ENCODE results near the gene ACOX2. TPM values are rescaled to one million over a fixed set of nuclear protein-coding genes. Genes with fewer than 3 reads are reported as not detected.

ACOX2 gene
- total and polyA plus RNA-seq, 2 experiments from 2014 or later, result 7.5 to 23.6 TPM

GRCh38 chr3:58573640-58574039, 36.6 kb upstream of the ACOX2 start:
- TF ChIP-seq EZH2phosphoT487 (IDR thresholded peaks at IDR 0.05; ENCODE audit: insufficient read depth, low read depth) (no peak), EZH2 (IDR thresholded peaks at IDR 0.05; ENCODE audit: insufficient read depth, poor library complexity, severe bottlenecking) (no peak)
- 0 out of 2 replicates have a peak, but pooled peaks cover 4% of the 10 kb centered on the region for H3K4me1 ChIP-seq (ENCODE audit: insufficient read depth)
- no peaks in the 10 kb centered on the region for H3F3A ChIP-seq (ENCODE audit: insufficient read depth)
- H3K9me2 ChIP-seq (ENCODE audit: insufficient read depth), result no peaks in the 10 kb centered on the region
- H3K9ac ChIP-seq, result no peak overlapping the region
- H3K4me3 ChIP-seq, result no peak overlapping the region
- peak; percentile 19 for DNase-seq
- 22 to 25% methylated on average over 6 of the region's 6 CpGs for WGBS, 2 experiments (ENCODE audit: low coverage in 1 of 2, low lambda C conversion rate in 2 of 2, missing lambda C conversion rate in 2 of 2)
- H3K4me2 ChIP-seq (ENCODE audit: unreplicated experiment), result no peak overlapping the region
- in situ Hi-C loops (cut with MboI), result no loop called here
- H2AFZ ChIP-seq, result no peak overlapping the region
- H3K36me3 ChIP-seq (ENCODE audit: low read depth), result no peaks in the 10 kb centered on the region
- H3K79me2 ChIP-seq (ENCODE audit: insufficient read depth), result no peaks in the 10 kb centered on the region
- H3K27ac ChIP-seq, result no peak overlapping the region
- H3K9me3 ChIP-seq (ENCODE audit: low read depth), result no peaks in the 10 kb centered on the region
- H3K27me3 ChIP-seq (replicated peaks; ENCODE audit: insufficient read depth), result no peaks in the 10 kb centered on the region
- no peaks in the 10 kb centered on the region for H4K20me1 ChIP-seq (ENCODE audit: insufficient read depth)

- Histone ChIP-seq H3K27ac (no peak overlapping the region), H3K4me2 (ENCODE audit: unreplicated experiment) (no peak overlapping the region), H3K4me3 (no peak overlapping the region), H3K36me3 (ENCODE audit: low read depth) (no peaks in the 10 kb centered on the region), H3K9ac (no peak overlapping the region), H3K79me2 (ENCODE audit: insufficient read depth) (no peaks in the 10 kb centered on the region), H2AFZ (no peak overlapping the region), H3K27me3 (replicated peaks; ENCODE audit: insufficient read depth) (no peaks in the 10 kb centered on the region), H4K20me1 (ENCODE audit: insufficient read depth) (no peaks in the 10 kb centered on the region), H3K4me1 (ENCODE audit: insufficient read depth) (0 out of 2 replicates have a peak, but pooled peaks cover 3% of the 10 kb centered on the region), H3K9me2 (ENCODE audit: insufficient read depth) (no peaks in the 10 kb centered on the region), H3K9me3 (ENCODE audit: low read depth) (no peaks in the 10 kb centered on the region), H3F3A (ENCODE audit: insufficient read depth) (no peaks in the 10 kb centered on the region)
- TF ChIP-seq EZH2 (IDR thresholded peaks at IDR 0.05; ENCODE audit: insufficient read depth, poor library complexity, severe bottlenecking) (no peak), EZH2phosphoT487 (IDR thresholded peaks at IDR 0.05; ENCODE audit: insufficient read depth, low read depth) (no peak)
- 95 to 98% methylated on average over 7 of the region's 7 CpGs for WGBS, 2 experiments (ENCODE audit: low coverage in 1 of 2, low lambda C conversion rate in 2 of 2, missing lambda C conversion rate in 2 of 2)
- no peak for DNase-seq
- in situ Hi-C loops (cut with MboI), result no loop called here
Observed at GRCh38 chr3:58572634-58573230, 35.7 kb upstream of the ACOX2 start.

- DNase-seq, result no peak
- H2AFZ ChIP-seq, result no peak overlapping the region
- H3K27ac ChIP-seq, result no peak overlapping the region
- no peaks in the 10 kb centered on the region for H4K20me1 ChIP-seq (ENCODE audit: insufficient read depth)
- H3K4me2 ChIP-seq (ENCODE audit: unreplicated experiment), result no peak overlapping the region
- H3K9ac ChIP-seq, result no peak overlapping the region
- H3K36me3 ChIP-seq (ENCODE audit: low read depth), result no peaks in the 10 kb centered on the region
- no peaks in the 10 kb centered on the region for H3K79me2 ChIP-seq (ENCODE audit: insufficient read depth)
- no peaks in the 10 kb centered on the region for H3K4me1 ChIP-seq (ENCODE audit: insufficient read depth)
- no peak for TF ChIP-seq EZH2phosphoT487 (IDR thresholded peaks at IDR 0.05; ENCODE audit: insufficient read depth, low read depth)
- no peak for TF ChIP-seq EZH2 (IDR thresholded peaks at IDR 0.05; ENCODE audit: insufficient read depth, poor library complexity, severe bottlenecking)
- no peaks in the 10 kb centered on the region for H3K9me2 ChIP-seq (ENCODE audit: insufficient read depth)
- WGBS, 2 experiments (ENCODE audit: low coverage in 1 of 2, low lambda C conversion rate in 2 of 2, missing lambda C conversion rate in 2 of 2), result 73 to 76% methylated on average over 13 of the region's 13 CpGs
- H3K9me3 ChIP-seq (ENCODE audit: low read depth), result no peaks in the 10 kb centered on the region
- H3K27me3 ChIP-seq (replicated peaks; ENCODE audit: insufficient read depth), result no peaks in the 10 kb centered on the region
- no peaks in the 10 kb centered on the region for H3F3A ChIP-seq (ENCODE audit: insufficient read depth)
- H3K4me3 ChIP-seq, result no peak overlapping the region
- in situ Hi-C loops (cut with MboI), result no loop called here
Observed at GRCh38 chr3:58572013-58572633, 35.1 kb upstream of the ACOX2 start.

- TF ChIP-seq EZH2phosphoT487 (IDR thresholded peaks at IDR 0.05; ENCODE audit: insufficient read depth, low read depth) (no peak), EZH2 (IDR thresholded peaks at IDR 0.05; ENCODE audit: insufficient read depth, poor library complexity, severe bottlenecking) (no peak)
- no peaks in the 10 kb centered on the region for H3K9me3 ChIP-seq (ENCODE audit: low read depth)
- WGBS, 2 experiments (ENCODE audit: low coverage in 1 of 2, low lambda C conversion rate in 2 of 2, missing lambda C conversion rate in 2 of 2), result 67 to 78% methylated on average over 5 of the region's 5 CpGs
- no peaks in the 10 kb centered on the region for H3K36me3 ChIP-seq (ENCODE audit: low read depth)
- no peak overlapping the region for H3K4me3 ChIP-seq
- H3K27ac ChIP-seq, result no peak overlapping the region
- no peaks in the 10 kb centered on the region for H3K9me2 ChIP-seq (ENCODE audit: insufficient read depth)
- no peaks in the 10 kb centered on the region for H3K27me3 ChIP-seq (replicated peaks; ENCODE audit: insufficient read depth)
- DNase-seq, result no peak
- in situ Hi-C loops (cut with MboI), result no loop called here
- no peaks in the 10 kb centered on the region for H3K4me1 ChIP-seq (ENCODE audit: insufficient read depth)
- no peak overlapping the region for H3K4me2 ChIP-seq (ENCODE audit: unreplicated experiment)
- no peaks in the 10 kb centered on the region for H4K20me1 ChIP-seq (ENCODE audit: insufficient read depth)
- H2AFZ ChIP-seq, result no peak overlapping the region
- no peak overlapping the region for H3K9ac ChIP-seq
- no peaks in the 10 kb centered on the region for H3F3A ChIP-seq (ENCODE audit: insufficient read depth)
- H3K79me2 ChIP-seq (ENCODE audit: insufficient read depth), result no peaks in the 10 kb centered on the region
Observed at GRCh38 chr3:58570851-58571250, 33.9 kb upstream of the ACOX2 start.
